Kidney (tissue), 14 donors: ENCODE results near the gene HASPIN. TPM values are rescaled to one million over a fixed set of nuclear protein-coding genes. Genes with fewer than 3 reads are reported as not detected.
A peak's percentile ranks its signal among the peaks of the same experiment; 100 is the strongest.
"Not testable (repeated sequence)": the region's sequence is repeated elsewhere in the genome, so short reads cannot be mapped to it uniquely, and the experiment has no call there.

Experiments
- DNase-seq, 5 donors: peaks; one replicate each; pipeline ENCODE4 v3.0.0-alpha.2; 2013 to 2020
- FAIRE-seq: peaks from 2 replicates; lab custom pipeline; 2012; peaks lifted over from hg19 to GRCh38; lab: Jason Lieb, UNC
- H3K27ac ChIP-seq, 2 donors: one replicate each; pipeline ENCODE4 v1.7.0; 2013; ENCODE audit warnings: low read depth in 2 of 2, low read length in 2 of 2, inconsistent platforms in 1 of 2
- H3K27me3 ChIP-seq: one replicate; pipeline ENCODE4 v1.7.1; 2013; ENCODE audit warnings: low read length, inconsistent platforms; ENCODE audit not compliant: control insufficient read depth, insufficient read depth
- H3K36me3 ChIP-seq, 3 donors: one replicate each; pipeline versions ENCODE4 v1.7.0 to v1.7.1; 2013; ENCODE audit warnings: low read length in 3 of 3, control low read depth in 1 of 3, inconsistent platforms in 1 of 3; ENCODE audit not compliant: insufficient read depth in 3 of 3, control insufficient read depth in 2 of 3
- H3K4me1 ChIP-seq, 3 donors: one replicate each; pipeline versions ENCODE4 v1.7.0 to v1.7.1; 2013; ENCODE audit warnings: low read length in 3 of 3, inconsistent platforms in 1 of 3, low read depth in 1 of 3; ENCODE audit not compliant: control insufficient read depth in 2 of 3, insufficient read depth in 2 of 3
- H3K4me3 ChIP-seq, 3 donors: one replicate each; pipeline versions ENCODE4 v1.7.0 to v1.8.1; 2013; ENCODE audit warnings: low read length in 3 of 3, control low read depth in 1 of 3, inconsistent platforms in 1 of 3
- H3K9ac ChIP-seq, 3 donors: one replicate each; pipeline versions ENCODE4 v1.7.0 to v1.7.1; 2013; ENCODE audit warnings: low read length in 3 of 3, control low read depth in 1 of 3, inconsistent platforms in 1 of 3
- H3K9me3 ChIP-seq, 3 donors: one replicate each; pipeline versions ENCODE4 v1.7.0 to v1.7.1; 2013; ENCODE audit warnings: low read length in 3 of 3, control low read depth in 1 of 3, inconsistent platforms in 1 of 3; ENCODE audit not compliant: control insufficient read depth in 2 of 3, insufficient read depth in 1 of 3
- CTCF ChIP-seq: IDR thresholded peaks from 3 replicates; pipeline ENCODE4 v1.5.1; 2012; ENCODE audit warnings: mild to moderate bottlenecking, moderate library complexity, borderline replicate concordance; ENCODE audit not compliant: insufficient read depth; ENCODE audit errors: extremely low read depth
- intact Hi-C: fragments of 100-400 bp; cut with DNase I; formaldehyde crosslinking; loops from one replicate; pipeline ENCODE4 v1.11.1; 2022
- polyA plus RNA-seq: library from polyadenylated mRNA; stranded (reverse); fragments of 350-450 nt; fragmentation: Illumina TruSeq; extraction: RNeasy Lipid Tissue Mini Kit (QIAGEN cat#74804); gene quantifications from one replicate; pipeline ENCODE4 v1.2.3, GENCODE V29; 2014; ENCODE audit warnings: low read depth, low replicate concordance; ENCODE audit not compliant: insufficient read depth
- total RNA-seq: library from RNA; stranded (reverse); fragmentation: NEBNext Ultra II Directional; extraction: Animal tissue kit (Norgen Biotek cat#: 25700); gene quantifications from one replicate; pipeline ENCODE4 v1.2.1, GENCODE V29; 2021
- donor health status: control.
- donor health status: control.
- donor health status: control.
- donor health status: control.
- donor health status: control.
- donor health status: DM: yes; HTN: yes; CAD: no.
- donor health status: Normal renal cell carcinoma (clear cell type).

Gene HASPIN
- total and polyA plus RNA-seq, 2 donors from 2014 or later = 0.38 TPM; not detected in 1

GRCh38 chr17:3729881-3730280 lies 6.2 kb downstream of the HASPIN start:
- H3K9ac ChIP-seq = no peak overlapping the region
- FAIRE-seq (no peak), DNase-seq (no peak)
- H3K27ac ChIP-seq = no peak overlapping the region
- no peak overlapping the region for H3K4me3 ChIP-seq
- intact Hi-C loops = loop anchor here (5.0 to 10.0 kb wide), 2 partner anchors 53 to 115 kb away; partner anchors contain the start of gene NCBP3
- no peaks in the 10 kb centered on the region for H3K4me1 ChIP-seq
- no peak for TF ChIP-seq CTCF
- H3K36me3 ChIP-seq = no peaks in the 10 kb centered on the region
- H3K27me3 ChIP-seq = no peaks in the 10 kb centered on the region
- no peaks in the 10 kb centered on the region for H3K9me3 ChIP-seq

- no peaks in the 10 kb centered on the region for H3K4me1 ChIP-seq
- no peak for TF ChIP-seq CTCF
- H3K9ac ChIP-seq = no peak overlapping the region
- no peaks in the 10 kb centered on the region for H3K36me3 ChIP-seq
- intact Hi-C loops = loop anchor here (10.0 kb wide), 1 partner anchor 114 kb away; the partner anchor contains the start of gene NCBP3
- DNase-seq (peak in 2 of 5 donors; percentile 21 to 64), FAIRE-seq (no peak)
- no peaks in the 10 kb centered on the region for H3K27me3 ChIP-seq
- no peaks in the 10 kb centered on the region for H3K9me3 ChIP-seq
- H3K4me3 ChIP-seq = no peak overlapping the region
- no peak overlapping the region for H3K27ac ChIP-seq
Measured at GRCh38 chr17:3730881-3731429, 7.3 kb downstream of the HASPIN start.

GRCh38 chr17:3732210-3732621 lies 8.5 kb downstream of the HASPIN start:
- DNase-seq = peak in 4 of 5 donors; percentile 35 to 90 (median 69)

GRCh38 chr17:3734911-3735276 lies 11.2 kb downstream of the HASPIN start:
- not testable (repeated sequence) for H3K4me1 ChIP-seq, H3K9ac ChIP-seq, H3K9me3 ChIP-seq, H3K27ac ChIP-seq, FAIRE-seq, H3K27me3 ChIP-seq, H3K4me3 ChIP-seq, DNase-seq, H3K36me3 ChIP-seq
- intact Hi-C loops = loop anchor here (10.0 kb wide), 1 partner anchor 110 kb away; the partner anchor contains the start of gene NCBP3

More at GRCh38 chr17:3732210-3732621, 8.5 kb downstream of the HASPIN start:
- FAIRE-seq = no peak
- intact Hi-C loops = loop anchor here (10.0 kb wide), 1 partner anchor 113 kb away; the partner anchor contains the start of gene NCBP3
- Histone ChIP-seq H3K4me3 (no peak overlapping the region), H3K9ac (no peak overlapping the region), H3K9me3 (no peaks in the 10 kb centered on the region), H3K36me3 (no peaks in the 10 kb centered on the region), H3K4me1 (no peaks in the 10 kb centered on the region), H3K27ac (no peak overlapping the region), H3K27me3 (no peaks in the 10 kb centered on the region)
- no peak for TF ChIP-seq CTCF
